C4-2B (cell line): ENCODE data around the gene SIRPG.

Experiments used
- H3K27ac ChIP-seq: fragments of 450-650 bp; 2 replicates; pipeline ENCODE4 v1.5.1; 2017
- ZFX ChIP-seq: fragments of 450-650 bp; IDR thresholded peaks from 2 replicates; pipeline ENCODE4 v1.6.1; 2017
- TF ChIP-seq, protein P1 (sequence below): fragments of 450-650 bp; conservative IDR thresholded peaks from 2 replicates; pipeline ENCODE4 v1.5.1; 2017; ENCODE audit warnings: mild to moderate bottlenecking

Gene SIRPG

DNA sequence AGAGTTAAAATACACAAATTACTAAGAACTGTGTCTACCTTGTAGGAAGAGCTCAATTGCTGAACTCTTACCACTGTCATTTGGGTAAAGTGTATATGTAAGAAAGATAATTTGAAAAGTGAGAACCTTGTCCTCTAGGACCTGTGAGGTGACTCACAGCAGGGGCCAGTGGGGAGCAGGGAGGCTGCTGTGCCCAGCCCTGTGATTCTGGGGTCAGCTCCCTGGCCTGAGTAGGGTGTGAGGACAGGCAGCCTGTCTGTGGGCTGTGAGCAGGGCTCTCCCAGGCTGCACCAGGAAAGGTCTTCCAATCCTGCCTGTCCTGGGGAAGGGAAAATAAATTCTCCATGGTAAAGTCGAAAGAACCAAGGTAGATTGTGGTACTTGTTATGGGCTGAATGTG lies 27.3 kb upstream of the SIRPG start:
- no peak overlapping the region for H3K27ac ChIP-seq
- TF ChIP-seq, protein P1, sequence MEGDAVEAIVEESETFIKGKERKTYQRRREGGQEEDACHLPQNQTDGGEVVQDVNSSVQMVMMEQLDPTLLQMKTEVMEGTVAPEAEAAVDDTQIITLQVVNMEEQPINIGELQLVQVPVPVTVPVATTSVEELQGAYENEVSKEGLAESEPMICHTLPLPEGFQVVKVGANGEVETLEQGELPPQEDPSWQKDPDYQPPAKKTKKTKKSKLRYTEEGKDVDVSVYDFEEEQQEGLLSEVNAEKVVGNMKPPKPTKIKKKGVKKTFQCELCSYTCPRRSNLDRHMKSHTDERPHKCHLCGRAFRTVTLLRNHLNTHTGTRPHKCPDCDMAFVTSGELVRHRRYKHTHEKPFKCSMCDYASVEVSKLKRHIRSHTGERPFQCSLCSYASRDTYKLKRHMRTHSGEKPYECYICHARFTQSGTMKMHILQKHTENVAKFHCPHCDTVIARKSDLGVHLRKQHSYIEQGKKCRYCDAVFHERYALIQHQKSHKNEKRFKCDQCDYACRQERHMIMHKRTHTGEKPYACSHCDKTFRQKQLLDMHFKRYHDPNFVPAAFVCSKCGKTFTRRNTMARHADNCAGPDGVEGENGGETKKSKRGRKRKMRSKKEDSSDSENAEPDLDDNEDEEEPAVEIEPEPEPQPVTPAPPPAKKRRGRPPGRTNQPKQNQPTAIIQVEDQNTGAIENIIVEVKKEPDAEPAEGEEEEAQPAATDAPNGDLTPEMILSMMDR, result no peak
- no peak for TF ChIP-seq ZFX

DNA sequence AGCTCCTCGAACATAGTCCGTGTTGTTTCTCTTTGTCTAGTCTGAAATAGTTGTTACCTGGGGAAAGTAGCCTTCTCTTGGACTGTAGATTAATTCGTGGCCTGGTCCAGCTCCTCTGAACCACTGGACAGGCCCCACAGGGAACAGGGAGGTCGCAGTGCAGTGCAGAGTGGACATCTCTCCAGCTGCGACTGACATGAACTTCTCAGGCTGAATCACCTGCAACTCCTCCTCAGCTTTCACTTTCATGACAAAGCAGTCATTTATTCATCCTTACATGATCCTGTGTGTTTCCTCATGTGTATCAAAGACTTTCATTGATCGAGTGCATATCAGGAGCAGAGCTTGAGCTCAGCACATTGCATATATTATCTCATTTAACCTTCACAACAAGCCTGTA lies 19.1 kb upstream of the SIRPG start:
- TF ChIP-seq ZFX, result no peak
- TF ChIP-seq, protein P1, result no peak

DNA sequence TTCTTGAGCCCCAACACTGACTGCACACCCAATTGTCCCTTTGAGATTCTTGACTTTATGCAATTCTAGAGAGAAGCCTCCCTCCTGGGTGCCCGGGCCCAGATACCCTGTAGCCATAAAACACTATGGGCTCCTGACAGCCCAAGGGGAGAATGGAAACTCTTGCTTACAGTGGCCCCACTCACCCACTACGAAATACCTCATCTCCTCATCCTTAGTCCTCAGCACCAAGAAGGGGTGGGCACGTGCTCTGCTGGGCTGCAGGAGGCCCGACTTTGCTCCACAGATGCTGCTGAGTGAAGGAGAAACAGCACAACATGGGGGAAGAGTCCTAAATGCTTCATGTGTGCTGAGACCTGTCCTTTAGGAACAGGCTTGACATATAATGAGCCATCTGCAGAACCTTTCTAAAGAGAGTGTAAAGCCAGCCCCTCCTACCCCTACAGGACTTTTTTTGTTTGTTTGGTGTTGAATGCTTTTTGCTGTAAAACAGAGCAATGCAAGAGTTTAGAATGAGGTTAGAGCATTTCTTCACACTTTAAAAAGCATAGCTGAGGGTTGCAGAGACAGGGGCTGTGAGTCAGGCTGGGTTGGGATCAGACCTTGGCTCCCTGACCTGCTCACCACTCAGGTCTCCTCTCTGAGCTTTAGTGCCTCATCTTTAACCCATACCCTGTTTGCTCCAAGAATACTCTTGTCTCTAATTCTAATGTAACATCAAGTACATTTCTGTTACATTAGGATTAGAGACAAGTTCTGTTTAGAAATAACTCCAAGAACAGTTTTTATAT lies 17.6 kb upstream of the SIRPG start:
- TF ChIP-seq ZFX, result no peak
- TF ChIP-seq, protein P1, result no peak
- H3K27ac ChIP-seq, result no peak overlapping the region

More for the DNA sequence above, 19.1 kb upstream of the SIRPG start:
- no peak overlapping the region for H3K27ac ChIP-seq

GRCh38 chr20:1674361-1674760 lies 16.8 kb upstream of the SIRPG start:
- TF ChIP-seq, protein P1, result no peak
- no peak for TF ChIP-seq ZFX
- H3K27ac ChIP-seq, result no peak overlapping the region

DNA sequence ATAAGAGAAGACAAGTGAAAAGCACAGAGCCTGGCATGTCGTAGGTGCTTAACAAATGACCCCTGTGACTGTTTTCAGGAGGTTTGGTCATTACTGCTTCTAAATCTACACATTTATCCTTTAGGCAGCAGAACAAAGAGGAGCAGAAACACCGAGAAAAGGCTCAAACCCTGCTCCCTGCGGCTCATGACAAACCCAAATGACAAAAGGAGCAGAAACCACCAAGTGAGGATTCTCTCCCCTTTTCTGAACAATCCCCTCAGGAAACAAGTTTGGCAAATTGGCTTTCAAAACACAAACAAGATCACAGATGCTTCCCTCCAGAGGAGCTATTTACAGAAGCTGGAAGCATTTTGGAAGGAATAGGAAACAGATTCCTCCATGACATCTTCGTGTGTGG lies 15.8 kb upstream of the SIRPG start:
- no peak overlapping the region for H3K27ac ChIP-seq
- TF ChIP-seq, protein P1, result no peak
- no peak for TF ChIP-seq ZFX

DNA sequence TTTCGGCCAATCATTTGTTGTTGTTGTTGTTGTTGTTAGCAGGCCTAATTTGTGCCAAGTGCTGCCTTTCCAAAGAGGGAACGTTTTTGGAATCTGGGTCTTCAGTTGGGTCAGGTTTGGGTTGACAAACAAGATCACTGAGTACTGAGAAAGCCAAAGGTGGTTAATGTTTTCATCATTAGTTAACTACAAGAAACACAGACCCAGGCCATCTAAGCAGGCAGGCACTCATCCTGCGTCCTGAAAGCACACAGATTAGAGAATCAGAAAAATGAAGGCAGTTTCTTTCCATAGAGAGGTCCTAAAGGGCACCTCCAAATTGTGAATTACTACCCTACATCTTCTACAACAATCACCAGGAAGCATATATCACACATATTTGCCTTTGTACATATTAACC lies 15.1 kb upstream of the SIRPG start:
- no peak overlapping the region for H3K27ac ChIP-seq
- TF ChIP-seq, protein P1, result no peak
- TF ChIP-seq ZFX, result no peak

- no peak overlapping the region for H3K27ac ChIP-seq
- TF ChIP-seq, protein P1, result no peak
- TF ChIP-seq ZFX, result no peak
These were observed 14.5 kb upstream of the SIRPG start for GRCh38 chr20:1671891-1672669.
